ENCODE measurements around the gene MYH10. TPM values are rescaled to one million over a fixed set of nuclear protein-coding genes. Genes with fewer than 3 reads are reported as not detected.

MYH10 gene
- total RNA-seq, 6 donors from 2014 or later, result 73.3 to 246 (median 99.6) TPM

DNA sequence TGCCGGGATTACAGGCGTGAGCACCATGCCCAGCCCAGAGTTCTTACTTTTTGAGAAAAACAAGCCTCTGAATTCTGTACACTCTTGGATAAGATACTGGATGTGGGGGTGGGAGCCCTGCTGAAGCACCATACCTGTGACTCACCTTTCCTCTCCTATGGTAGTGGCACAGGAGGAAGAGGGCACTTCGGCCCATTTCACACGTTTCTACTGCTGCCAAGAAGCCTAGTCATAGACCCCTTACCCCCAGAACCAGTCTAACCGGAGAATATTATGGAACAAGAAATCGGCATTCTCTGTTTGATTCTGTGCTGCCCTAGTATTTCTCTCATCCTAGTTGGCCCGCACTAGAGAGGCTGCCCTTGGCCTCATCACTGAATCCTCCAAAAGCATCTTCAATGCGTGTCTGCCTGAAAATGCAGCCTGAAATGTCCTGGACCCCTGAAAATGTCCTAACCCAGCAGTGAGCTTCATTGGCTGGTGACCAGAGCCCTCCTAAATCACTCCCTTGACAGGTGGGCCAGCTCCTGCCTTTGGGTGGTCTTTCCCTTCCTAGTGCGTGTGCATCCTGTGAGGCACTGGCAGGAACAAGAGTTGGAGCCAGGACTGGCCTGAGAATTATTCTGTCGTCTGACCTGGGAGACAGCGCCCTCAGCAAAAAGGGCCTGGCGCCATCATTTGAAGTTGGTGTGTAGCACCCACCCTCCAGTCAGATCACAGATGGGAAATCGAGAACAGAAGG lies 156.9 kb downstream of the MYH10 start:
- ATAC-seq (ENCODE audit: low FRiP score in 2 of 2), result no peak
- TF ChIP-seq POLR2A (IDR thresholded peaks at IDR 0.05) (no peak), EP300 (IDR thresholded peaks at IDR 0.05) (no peak), POLR2AphosphoS5 (IDR thresholded peaks at IDR 0.05) (no peak)
- TF ChIP-seq, protein P1, sequence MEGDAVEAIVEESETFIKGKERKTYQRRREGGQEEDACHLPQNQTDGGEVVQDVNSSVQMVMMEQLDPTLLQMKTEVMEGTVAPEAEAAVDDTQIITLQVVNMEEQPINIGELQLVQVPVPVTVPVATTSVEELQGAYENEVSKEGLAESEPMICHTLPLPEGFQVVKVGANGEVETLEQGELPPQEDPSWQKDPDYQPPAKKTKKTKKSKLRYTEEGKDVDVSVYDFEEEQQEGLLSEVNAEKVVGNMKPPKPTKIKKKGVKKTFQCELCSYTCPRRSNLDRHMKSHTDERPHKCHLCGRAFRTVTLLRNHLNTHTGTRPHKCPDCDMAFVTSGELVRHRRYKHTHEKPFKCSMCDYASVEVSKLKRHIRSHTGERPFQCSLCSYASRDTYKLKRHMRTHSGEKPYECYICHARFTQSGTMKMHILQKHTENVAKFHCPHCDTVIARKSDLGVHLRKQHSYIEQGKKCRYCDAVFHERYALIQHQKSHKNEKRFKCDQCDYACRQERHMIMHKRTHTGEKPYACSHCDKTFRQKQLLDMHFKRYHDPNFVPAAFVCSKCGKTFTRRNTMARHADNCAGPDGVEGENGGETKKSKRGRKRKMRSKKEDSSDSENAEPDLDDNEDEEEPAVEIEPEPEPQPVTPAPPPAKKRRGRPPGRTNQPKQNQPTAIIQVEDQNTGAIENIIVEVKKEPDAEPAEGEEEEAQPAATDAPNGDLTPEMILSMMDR (IDR thresholded peaks at IDR 0.05), result no peak
- H3K36me3 ChIP-seq, result peaks cover 20 to 85% (median 59%) of the 10 kb centered on the region in 4 donors
- no peaks in the 10 kb centered on the region for H3K27me3 ChIP-seq
- no peak overlapping the region for H3K4me3 ChIP-seq
- DNase-seq, result no peak
- WGBS, 2 donors, result 93 to 94% methylated on average over 13 of the region's 13 CpGs
- H3K27ac ChIP-seq, result peak overlapping the region in 1 of 4 donors; percentile 31
- no peaks in the 10 kb centered on the region for H3K9me3 ChIP-seq
- peaks cover 0 to 11% (median 5%) of the 10 kb centered on the region in 4 donors for H3K4me1 ChIP-seq

DNA sequence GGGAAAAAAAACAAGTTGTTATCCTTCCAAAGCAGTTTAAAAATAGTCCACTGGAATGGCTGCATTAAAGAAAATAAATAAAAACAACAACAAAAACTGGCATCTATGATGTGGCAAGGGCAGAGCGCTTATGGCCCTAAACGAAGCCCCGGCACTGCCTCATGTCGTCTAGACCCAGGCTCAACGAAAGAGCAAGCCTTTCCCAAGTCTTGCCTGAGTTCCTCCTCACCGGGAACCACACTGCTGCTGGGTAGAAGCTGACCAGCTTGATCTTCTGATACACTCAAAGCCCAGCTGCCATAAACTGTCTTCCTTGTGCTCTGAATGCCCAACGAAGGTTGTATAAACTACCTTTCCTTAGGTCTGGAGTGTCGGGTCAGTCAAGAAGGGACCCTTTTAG lies 157.9 kb downstream of the MYH10 start:
- 87 to 90% methylated on average over 8 of the region's 8 CpGs for WGBS, 2 donors
- ATAC-seq (ENCODE audit: low FRiP score in 2 of 2) (no peak), DNase-seq (no peak)
- H3K4me3 ChIP-seq, result no peak overlapping the region
- H3K27me3 ChIP-seq, result no peaks in the 10 kb centered on the region
- H3K27ac ChIP-seq, result no peak overlapping the region
- peaks cover 16 to 85% (median 66%) of the 10 kb centered on the region in 4 donors for H3K36me3 ChIP-seq
- no peak for TF ChIP-seq EP300 (IDR thresholded peaks at IDR 0.05)
- no peak for TF ChIP-seq POLR2AphosphoS5 (IDR thresholded peaks at IDR 0.05)
- no peak for TF ChIP-seq POLR2A (IDR thresholded peaks at IDR 0.05)
- TF ChIP-seq, protein P1 (IDR thresholded peaks at IDR 0.05), result no peak
- peaks cover 0 to 11% (median 5%) of the 10 kb centered on the region in 4 donors for H3K4me1 ChIP-seq
- H3K9me3 ChIP-seq, result no peaks in the 10 kb centered on the region

DNA sequence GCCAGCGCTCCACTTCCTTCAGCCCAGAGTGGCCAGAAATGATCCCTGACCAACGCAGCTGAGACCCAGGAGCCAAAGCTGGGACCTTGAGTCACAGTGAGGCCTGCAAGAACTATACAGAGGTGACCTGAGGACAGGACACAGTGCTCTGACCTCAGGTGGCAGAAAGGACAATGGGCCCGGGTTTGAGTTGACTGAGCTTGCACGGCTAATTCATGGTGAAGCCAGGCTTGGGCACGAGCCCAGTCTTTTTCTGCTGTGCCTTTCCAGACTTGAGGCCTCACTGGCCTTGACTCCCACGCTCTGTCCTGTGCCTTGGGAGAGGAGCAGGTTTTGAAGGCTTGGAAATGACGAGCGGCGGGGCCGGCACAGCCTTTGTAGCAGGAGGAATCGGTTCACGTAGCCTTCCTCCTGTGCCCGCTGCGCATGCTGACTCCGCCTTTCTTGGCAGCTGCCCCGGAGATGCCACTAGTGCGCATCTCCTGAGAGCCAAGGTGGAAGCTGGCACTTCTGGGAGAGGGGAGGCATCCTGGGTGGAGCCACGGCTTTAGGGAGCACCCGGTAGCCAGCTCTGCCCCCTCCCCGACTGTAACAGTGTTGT lies 160.0 kb downstream of the MYH10 start:
- Histone ChIP-seq H3K9me3 (no peaks in the 10 kb centered on the region), H3K4me1 (peaks cover 0 to 25% (median 11%) of the 10 kb centered on the region in 4 donors), H3K36me3 (peaks cover 20 to 78% (median 62%) of the 10 kb centered on the region in 4 donors), H3K27me3 (no peaks in the 10 kb centered on the region), H3K27ac (peak overlapping the region in 1 of 4 donors; percentile 48), H3K4me3 (no peak overlapping the region)
- ATAC-seq (ENCODE audit: low FRiP score in 2 of 2), result peak in 1 of 2 donors; percentile 21
- WGBS, 2 donors, result 61 to 88% methylated on average over 15 to 20 of the region's 20 CpGs
- TF ChIP-seq, protein P1 (IDR thresholded peaks at IDR 0.05), result no peak
- no peak for TF ChIP-seq POLR2AphosphoS5 (IDR thresholded peaks at IDR 0.05)
- no peak for TF ChIP-seq POLR2A (IDR thresholded peaks at IDR 0.05)
- no peak for TF ChIP-seq EP300 (IDR thresholded peaks at IDR 0.05)
- peak in 1 of 2 donors; percentile 74 for DNase-seq

DNA sequence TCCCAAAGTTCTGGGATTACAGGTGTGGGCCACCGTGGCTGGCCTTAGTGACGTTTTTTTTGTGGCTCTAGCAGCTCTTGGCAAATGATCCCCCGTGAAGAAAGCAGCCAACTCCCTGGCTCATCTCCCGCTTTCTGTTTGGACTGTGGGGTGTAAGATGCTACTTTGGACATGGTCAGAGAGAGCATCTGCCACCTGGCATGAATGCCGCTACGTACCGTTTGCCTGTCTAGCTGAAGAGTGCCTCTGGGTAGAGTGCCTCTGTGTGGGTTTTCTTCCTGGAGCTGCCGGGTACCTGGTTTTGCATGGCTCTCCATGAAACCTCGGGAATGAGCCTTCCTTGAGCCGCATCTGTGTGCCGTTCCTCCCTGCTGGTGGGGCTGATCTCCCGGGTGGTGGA lies 160.6 kb downstream of the MYH10 start:
- no peak for TF ChIP-seq POLR2AphosphoS5 (IDR thresholded peaks at IDR 0.05)
- TF ChIP-seq POLR2A (IDR thresholded peaks at IDR 0.05), result no peak
- TF ChIP-seq EP300 (IDR thresholded peaks at IDR 0.05), result no peak
- TF ChIP-seq, protein P1 (IDR thresholded peaks at IDR 0.05), result no peak
- ATAC-seq (ENCODE audit: low FRiP score in 2 of 2), result peak in 1 of 2 donors; percentile 2
- peak overlapping the region in 1 of 4 donors; percentile 48 for H3K27ac ChIP-seq

More for the DNA sequence above, 160.6 kb downstream of the MYH10 start:
- WGBS, 2 donors, result 76 to 84% methylated on average over 8 to 12 of the region's 12 CpGs
- no peaks in the 10 kb centered on the region for H3K27me3 ChIP-seq
- no peak overlapping the region for H3K4me3 ChIP-seq
- peaks cover 14 to 76% (median 59%) of the 10 kb centered on the region in 4 donors for H3K36me3 ChIP-seq
- no peak for DNase-seq
- no peaks in the 10 kb centered on the region for H3K9me3 ChIP-seq
- H3K4me1 ChIP-seq, result peaks cover under 1 to 31% (median 15%) of the 10 kb centered on the region in 4 donors

Measured in upper lobe of left lung (tissue), 6 donors.